Stimulated activated CD4-positive, alpha-beta T cell treated with anti-CD3 and anti-CD28 coated beads, Interleukin-1b, Interleukin-23, amount 100 ng/mL, for 48 hours (primary cell): ENCODE measurements around the gene KRI1.

ENCODE experiments used
- DNase-seq: peaks from one replicate; pipeline ENCODE4 v3.0.0-alpha.2; 2020

Gene KRI1

DNA sequence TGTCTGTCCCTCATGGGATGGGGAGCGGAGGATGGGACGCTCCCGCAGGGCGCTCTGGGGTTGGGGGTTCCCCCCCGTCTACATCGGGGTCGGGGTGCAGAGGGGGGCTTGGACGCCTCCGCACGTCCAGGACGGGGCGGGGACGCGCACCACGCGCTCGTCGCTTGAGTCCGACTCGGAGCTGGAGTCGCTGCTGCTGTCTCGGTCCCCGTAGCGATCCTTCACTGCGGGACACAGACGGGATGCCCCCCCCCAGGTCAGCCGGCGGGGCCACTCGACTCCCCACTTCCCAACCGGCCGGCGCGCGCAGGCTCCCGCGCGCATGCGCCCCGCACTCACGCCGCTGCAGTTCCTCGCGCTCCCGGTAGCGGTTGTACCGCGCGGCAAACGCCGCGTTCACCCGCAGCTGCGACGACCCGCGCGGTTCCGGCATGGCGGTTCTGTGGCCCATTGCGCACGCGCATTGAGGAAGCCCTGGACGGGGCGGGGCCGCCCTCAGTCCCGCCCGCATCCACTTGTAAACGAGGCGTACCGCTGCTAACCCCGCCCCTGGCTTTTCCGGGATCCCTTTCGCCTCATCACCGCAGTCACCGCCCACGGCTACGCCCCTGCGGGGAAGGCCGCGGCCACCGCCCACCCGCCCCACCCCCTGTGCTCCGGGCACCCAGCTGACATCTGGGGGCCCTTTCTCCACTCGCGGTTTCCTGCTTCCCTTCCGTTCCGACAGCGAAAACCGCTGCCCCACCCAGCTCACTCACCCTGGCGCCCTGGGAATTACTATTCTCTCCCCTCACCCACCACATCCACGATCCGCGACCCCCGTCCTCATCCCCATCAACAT is at the start of gene KRI1:
TSS of gene KRI1 (minus strand) at position 444 of the 841 bp plus-strand sequence. CDS start at position 433, 11 bp downstream.
- DNase-seq = peak; percentile 98

DNA sequence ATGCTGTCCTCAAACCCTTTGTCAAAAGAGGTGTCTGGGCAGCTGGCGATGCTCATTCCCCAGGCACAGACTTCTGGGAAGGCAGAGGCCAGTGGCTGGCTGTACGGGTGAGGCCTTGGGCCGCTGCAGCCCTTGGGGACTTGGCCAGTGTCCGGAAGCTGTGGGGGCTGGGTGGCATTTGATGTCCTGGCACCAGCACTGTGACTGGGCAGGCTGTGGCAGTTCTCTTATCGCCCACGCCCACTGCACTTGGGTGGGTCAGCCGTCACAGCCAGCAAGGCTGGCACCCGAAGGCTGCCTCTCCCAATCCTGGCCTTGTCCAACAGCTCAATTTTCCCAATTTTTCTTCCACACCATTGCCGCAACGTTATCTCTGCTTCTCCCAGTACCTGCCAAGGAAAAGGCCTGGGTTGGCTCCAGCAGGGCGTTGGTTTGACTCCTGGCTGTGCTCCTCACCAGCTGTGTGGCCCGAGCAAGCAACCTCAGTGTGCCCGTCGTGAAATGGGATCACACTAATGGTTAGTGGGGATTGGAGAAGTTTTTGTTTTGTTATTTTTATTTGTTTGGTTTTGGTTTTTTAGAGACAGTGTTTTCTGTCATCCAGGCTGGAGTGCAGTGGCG is 46.8 kb upstream of the KRI1 start:
- DNase-seq = no peak

DNA sequence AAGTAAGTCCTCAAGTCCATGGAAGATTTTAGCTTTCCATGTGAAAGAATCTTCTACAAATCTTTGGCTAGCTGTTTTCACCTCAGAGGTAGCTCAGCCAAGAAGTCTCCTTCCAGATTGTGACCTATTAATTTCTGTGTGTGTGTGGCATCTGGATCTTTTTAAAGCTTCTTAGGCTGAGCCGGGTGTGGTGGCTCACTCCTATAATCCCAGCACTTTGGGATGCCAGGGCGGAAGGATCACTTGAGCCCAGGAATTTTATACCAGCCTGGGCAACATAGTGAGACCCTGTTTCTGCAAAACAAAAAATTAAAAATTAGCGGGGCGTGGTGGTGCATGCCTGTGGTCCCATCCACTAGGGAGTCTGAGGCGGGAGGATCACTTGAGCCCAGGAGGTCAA is 46.1 kb upstream of the KRI1 start:
- no peak for DNase-seq

DNA sequence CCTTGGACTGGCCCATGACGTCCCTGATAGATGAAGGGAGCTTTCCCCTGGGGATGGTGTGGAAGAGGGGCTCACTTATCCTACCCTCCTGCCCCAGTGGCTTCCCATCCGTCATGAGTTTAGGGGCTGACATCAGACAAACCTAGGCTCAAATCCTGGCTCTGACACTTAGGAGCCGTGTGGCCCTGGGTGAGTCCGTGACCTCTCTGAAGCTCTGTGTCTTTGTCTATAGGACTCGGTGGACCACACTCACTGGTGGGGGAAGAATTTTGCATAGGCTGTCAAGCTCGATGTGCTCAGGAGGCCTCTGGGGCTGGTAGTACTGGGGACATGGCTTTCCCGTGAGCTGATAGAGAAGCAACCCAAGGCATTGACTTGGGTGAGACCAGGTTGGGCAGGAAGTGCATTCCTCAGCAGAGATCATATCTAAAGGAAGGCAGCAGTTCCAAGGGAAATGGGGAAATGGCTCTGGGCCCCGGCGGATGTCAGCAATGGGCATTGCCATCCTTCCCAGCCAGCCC is 38.7 kb upstream of the KRI1 start:
- DNase-seq = no peak

DNA sequence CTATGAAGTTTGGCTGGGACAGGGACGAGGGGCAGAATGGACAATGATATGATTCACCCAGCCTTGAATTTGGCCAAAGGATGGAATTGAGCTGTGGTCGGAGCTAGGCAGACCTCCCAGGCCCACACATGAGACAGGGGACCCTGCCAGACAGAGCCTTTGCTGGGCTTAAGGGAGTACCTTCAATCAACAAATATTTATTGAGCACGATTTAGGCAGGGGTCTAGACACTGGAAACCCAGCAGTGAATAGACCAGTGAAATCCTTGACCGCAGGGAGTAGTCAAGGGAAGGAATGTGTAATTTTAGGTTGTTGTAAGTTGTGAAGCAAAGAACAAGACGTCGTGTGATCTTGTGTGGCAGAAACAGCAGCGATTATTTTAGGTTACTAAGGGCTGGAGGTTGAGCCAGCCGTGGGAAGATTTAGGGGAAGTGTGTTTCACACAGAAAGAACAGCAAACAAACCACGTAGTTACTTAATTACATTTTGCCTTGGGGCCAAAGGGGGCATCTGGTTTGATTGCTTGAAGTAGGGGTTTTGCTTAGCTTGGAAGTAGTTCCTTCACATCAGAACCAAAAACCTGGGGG is 38.2 kb upstream of the KRI1 start:
- DNase-seq = peak; percentile 23

DNA sequence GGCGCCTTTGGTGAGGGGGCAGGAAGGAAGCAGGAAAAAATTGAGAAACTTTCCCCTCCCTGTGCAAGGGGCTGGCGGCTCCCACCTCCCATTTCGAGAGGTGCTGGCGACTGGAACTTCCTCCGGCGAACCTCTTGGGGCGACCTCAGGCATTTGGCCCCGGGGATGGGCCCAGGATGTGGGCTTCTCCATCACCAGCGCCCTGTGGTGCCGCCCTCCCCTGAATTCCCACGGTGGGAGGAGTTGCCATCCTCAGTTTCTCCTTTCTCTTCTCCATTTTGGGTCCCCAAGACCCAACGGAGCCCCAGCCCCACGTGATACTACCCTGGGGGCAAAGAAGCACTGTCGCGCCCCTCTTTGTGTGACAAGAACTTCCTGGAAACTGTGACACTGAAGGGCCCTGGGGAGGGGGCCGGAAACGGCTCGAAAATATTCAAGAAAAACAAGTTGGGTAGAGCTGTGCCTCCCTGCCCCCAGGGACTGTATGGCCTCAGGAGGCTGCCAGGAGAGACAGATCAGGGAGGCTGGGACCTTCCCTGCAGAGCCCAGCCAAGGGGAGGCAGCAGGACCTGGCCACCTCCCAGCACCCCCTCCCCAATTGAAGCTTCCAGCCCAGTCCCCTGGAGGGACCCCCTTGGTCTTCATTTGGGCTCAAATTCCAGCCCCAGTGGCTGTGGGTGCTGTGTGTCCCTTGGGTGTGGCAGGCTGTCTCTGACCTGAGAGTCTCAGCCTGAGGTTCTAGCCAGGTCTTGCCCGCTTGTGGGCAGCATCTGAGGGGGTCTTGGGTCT is 37.5 kb upstream of the KRI1 start:
- peak; percentile 80 for DNase-seq

DNA sequence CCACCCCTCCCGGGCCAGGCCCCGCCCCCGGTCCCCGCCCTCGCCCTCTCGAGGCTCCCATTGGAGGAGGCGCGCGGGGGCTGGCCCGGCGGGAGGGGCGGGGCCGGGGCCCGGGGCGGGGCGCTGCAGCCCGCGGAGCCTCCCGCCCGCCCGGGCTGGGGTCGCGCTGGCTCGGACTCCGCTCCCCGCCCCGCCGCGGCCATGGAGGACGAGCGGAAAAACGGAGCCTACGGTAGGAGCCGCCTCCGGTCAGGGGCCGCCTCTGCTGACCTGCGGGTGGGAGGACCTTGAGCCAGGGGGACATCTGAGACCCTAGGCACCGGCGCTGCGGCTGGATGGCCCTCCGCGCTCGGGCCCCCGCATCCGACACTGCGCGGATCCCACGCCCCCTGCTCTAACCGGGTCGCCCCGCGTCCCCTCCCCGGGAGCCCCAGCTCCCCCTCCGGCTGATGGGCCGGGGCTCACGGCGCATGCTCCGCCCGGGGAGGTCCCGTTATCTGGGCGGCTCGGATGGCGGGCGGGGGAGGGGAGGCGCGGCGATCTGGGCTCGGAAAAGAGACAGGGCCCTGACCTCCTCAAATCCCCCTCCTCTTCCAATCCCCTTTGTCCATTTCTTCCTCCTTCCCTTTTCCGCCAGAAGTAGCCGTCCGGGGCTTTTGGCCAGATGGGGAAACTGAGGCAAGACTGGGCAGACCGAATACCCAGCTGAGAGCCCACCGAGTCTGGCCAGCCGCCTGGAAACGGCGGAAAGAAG is 36.7 kb upstream of the KRI1 start:
- DNase-seq = peak; percentile 89

DNA sequence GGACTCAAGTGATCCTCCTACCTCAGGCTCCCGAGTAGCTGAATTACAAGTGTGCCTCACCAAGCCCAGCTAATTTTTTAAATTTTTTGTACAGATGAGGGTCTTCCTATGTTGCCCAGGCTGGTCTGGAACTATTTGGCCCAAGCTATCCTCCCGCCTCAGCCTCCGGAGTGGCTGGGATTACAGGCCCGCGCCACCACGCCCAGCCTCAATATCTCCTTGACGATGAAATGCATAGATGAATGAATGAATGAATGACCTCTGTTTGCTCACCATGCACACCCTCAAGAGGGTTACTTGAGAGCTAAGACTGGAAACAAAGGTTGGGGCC is 36.2 kb upstream of the KRI1 start:
- no peak for DNase-seq

DNA sequence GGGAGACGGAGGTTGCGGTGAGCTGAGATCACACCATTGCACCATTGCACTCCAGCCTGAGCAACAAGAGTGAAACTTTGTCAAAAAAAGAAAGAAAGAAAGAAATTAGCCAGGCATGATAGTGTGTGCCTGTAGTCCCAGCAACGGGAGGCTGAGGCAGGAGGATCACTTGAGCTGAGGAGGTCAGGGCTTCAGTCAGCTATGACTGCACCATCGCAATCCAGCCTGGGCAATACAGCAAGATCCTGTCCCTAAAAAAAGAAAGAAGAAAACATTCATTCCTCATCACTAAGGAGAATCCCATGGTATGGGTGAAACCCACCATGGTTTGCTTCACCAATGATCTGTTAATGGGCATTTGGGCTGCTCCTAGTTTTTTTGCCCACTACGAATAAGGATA is 34.3 kb upstream of the KRI1 start:
- DNase-seq = no peak

DNA sequence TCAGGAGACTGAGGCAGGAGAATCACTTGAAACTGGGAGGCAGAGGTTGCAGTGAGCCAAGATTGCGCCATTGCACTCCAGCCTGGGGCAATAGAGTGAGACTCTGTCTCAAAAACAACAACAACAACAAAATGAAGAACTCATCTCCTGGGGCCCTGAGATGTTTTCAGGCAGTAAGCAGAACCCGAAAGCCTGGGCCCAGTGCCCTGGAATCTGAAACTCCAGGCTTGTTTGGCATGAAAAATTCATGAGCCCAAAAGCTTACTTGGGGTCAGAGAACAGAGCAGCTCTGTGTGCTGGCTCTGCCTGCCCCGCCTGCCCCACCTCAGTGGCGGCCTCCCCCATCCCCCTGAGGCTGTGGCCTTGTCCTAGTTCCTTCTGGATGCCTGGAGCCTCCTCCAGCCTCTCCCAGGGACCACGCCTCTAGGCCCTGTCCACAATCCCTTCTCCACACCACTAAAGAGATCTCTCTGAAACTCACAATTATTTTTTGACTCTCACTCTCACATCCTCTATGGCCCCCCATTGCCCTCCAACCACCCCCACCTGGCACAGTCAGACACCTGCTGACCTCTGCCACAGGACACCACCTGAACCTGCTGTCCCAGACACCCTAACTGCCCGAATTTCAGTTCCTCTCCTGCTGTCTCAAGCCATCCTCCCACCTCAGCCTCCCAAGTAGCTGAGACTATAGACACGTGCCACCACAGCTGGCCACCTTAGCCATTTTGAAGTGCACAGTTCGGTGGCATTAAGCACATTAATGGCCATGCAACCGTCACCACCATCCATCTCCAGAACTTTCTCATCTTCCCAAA is 28.2 kb upstream of the KRI1 start:
- DNase-seq = no peak

DNA sequence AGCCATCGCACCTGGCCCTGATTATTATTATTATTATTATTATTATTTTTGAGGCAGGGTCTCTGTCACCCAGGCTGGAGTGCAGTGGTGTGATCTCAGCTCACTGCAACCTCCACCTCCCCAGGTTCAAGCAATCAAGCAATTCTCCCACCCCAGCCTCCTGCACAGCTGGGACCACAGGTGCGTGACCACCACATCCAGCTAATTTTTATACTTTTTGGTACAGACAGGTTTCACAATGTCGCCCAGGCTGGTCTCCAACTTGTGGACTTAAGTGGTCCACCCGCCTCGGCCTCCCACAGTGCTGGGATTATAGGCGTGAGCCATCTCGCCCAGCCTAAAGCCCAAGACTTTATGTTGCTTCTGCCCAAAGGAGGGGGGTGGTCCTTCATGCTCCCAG is 27.3 kb upstream of the KRI1 start:
- no peak for DNase-seq

DNA sequence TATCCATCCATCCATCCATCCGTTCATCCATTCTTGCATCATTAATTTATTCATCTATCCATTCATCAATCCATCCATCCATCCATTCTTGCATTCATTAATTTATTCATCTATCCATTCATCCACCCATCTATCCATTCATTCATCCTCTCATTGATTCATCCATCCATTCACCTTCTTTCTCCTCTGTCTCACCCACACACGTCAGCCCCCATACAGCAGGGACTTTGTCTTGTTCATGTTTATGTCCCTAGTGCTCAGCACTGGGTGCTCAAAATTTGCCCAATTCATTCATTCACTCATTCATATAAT is 22.0 kb upstream of the KRI1 start:
- DNase-seq = no peak

DNA sequence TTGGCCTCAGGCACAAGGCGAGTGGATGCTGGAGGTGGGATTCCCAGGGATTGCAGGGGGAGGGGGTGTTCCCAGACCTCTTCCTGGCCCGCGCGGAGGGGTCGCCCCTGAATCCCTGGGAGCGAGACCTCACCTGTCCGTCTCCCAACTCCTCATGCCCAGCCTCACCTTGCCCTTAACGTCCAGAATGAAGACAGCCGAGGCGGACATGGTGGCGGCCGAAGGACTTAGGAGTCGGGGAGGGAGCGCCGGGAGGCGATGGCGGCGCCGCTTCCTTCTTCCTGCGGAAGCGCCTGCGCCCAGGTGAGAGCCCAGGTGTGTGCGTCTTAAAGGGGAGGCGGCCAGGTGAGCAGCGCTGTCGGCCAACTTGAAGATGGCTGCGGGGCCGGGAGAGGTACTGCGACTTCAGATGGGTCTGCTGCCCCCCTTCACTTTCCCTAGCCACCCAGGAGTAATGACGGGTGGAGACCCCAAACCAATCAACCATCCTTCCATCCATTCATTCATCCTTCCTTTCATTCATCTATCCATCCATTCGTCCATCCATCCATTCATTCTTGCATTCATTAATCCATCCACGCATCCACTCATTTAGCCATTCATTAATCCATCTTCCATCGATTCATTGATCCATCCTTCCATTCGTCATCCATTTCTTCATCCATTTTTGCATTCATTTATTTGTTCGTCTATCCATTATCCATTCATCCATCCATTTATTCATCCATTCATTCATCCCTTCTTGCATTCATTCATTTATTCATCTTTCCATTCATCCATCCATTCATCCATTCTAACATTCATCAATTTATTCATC is 21.4 kb upstream of the KRI1 start, which contains the start of gene AP1M2:
TSS of gene AP1M2 (minus strand) at position 291 of the 817 bp plus-strand sequence. CDS start at position 210, 81 bp downstream.
- DNase-seq = no peak

DNA sequence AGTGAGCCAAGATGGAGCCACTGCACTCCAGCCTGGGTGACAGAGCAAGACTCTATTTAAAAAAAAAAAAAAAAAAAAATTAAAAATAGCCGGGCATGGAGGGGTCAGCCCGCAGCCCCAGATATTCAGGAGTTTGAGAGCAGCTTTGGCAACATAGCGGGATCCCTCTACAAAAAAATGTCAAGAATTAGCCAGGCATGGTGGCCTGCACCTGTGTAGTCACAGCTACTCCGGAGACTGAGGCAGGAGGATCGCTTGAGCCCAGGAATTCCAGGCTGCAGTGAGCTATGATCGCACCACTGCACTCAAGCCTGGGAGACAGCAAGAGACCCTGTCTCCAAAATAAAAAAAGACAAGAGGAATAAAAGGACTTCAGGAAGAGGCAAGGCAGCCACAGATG is 20.6 kb upstream of the KRI1 start:
- no peak for DNase-seq

DNA sequence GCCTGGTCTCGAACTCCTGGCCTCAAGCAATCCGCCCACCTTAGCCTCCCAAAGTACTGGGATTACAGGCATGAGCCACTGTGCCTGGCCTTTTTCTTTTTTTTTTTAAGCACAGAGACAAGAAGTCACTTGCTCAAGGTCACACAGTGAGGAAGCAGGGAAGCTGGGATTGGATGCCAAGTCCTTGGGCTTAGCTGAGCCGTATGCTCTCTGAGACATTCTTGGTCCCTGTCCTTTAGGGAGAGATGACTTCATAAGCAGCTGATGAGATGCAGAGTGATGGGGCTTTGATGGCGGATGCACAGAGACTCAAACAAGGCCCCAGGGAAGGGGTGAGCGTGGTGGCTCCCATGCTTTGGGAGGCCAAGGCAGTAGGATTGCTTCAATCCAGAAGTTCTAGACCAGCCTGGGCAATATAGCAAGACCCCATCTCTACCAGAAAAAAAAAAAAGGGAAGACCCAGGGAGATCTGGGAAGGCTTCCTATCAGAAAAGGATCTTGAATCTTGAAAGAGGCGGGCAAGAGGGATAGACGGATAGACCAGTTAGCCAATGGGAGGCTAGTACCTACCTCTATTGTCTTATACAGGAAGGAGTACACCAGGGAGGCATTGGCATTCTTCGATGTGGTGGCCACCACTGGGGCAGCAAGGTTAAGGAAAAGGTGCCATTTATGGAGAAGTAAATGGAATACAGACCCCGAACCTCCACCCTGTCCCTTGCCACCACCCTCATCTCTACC is 17.4 kb upstream of the KRI1 start:
- DNase-seq = no peak

DNA sequence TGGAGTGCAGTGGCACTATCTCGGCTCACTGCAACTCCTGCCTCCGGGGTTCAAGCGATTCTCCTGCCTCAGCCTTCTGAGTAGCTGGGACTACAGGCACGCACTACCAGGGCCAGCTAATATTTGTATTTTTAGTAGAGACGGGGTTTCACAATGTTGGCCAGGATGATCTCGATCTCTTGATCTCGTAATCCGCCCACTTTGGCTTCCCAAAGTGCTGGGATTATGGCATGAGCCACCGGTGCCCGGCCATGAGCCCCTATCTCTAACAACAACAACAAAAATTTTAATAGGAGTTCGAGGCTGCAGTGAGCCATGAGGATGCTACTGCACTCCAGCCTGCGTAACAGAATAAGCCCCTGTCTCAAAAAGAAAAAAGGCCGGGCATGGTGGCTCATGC is 16.3 kb upstream of the KRI1 start:
- no peak for DNase-seq

DNA sequence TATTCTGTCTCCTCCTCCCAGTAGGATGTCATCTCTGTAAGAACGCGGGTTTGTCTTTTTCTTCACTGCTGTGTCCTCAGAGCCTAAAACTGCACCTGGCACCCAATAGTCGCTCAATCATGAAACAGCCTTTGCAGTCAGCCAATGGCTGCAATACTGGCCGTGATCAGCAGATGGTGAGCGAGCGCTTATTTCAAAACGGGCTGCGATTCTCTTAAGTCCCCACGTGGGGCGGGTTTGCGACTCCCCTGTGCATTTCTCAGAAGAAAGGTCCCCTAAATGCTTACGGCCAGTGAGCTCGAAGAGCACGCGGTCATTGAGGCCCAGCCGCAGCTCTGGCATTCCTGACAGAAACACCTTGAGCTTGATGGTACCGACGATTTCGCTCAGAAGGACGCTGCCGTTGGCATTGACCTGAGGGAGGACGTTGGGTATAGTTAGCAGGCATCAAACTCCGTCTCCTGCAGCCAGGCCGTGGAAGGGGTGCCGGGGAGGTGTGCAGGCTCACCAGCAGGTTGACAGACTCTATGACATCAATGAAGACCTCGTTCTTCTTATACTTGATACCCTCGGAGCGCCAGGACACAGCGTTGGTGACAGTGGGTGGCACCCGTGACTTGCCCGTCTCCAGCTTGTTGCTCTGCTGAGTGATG is 15.3 kb upstream of the KRI1 start:
- peak; percentile 90 for DNase-seq

DNA sequence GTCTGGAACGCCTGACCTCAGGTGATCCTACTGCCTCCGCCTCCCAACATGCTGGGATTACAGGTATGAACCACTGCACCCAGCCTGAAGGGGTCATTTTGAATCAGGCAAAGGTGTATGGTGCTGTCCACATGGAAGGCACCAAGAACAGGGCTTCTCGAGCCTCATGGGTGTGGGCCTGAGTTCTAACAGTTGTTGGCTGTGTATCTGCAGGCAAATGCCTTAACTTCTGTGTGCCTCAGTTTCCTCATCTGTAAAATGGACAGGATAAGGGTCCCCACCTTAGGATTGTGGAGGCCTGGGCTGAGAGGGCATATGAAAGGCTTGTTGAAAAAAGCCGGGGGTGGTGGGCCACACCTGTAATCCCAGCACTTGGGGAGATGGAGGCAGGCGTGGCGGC is 12.1 kb upstream of the KRI1 start:
- no peak for DNase-seq

DNA sequence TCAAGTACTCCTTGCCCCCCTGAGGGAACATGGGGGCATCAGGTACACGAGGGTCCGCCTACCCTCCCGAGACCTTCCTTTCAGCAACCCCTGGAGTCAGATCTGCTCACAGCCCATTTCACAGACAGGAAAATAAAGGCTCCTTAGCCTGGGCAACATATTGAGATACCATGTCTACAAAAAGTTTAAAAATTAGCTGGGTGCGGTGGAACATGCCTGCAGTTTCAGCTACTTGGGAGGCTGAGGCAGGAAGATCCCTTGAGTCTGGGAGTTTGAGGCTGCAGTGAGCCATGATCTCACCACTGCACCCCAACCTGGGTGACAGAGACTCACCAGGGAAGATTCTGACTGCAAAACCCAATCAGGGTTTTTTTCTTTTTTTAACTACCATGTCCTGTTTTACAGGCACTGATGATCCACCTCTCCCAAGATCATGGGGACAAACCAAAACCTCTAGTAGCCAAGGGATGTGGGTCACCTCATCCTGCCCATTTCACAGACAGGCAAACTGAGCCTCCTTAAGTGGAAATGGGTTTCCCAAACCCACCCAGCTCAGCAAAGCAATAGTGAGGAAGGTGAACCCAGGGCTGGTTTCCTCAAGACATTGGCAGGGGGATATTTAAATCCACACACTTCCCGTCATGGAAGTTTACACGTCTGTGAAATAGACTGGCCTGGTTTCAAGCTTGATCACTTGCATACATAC is 9.4 kb upstream of the KRI1 start:
- no peak for DNase-seq
